ENCODE data around the gene DCLK1.

DNA sequence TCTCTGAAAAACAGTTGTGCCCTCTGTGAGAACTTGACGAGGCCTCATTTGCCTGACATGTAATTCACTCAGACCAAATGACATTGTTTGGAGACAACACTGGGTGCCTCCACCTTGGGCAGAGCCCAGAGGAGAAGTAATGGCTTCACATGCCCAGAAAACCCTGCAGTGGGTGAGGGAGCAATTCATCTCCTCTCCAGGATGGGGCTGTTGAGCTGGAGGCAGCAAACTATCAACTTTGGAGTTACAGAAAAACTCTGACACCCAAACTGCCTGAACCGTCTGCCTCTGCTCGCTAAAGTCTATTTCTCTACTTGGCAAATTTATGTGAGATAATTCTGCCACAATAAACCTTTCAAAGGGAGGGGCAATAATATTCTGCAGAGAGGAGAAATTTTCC lies 146.9 kb downstream of the DCLK1 start:
- TF ChIP-seq, protein P1, sequence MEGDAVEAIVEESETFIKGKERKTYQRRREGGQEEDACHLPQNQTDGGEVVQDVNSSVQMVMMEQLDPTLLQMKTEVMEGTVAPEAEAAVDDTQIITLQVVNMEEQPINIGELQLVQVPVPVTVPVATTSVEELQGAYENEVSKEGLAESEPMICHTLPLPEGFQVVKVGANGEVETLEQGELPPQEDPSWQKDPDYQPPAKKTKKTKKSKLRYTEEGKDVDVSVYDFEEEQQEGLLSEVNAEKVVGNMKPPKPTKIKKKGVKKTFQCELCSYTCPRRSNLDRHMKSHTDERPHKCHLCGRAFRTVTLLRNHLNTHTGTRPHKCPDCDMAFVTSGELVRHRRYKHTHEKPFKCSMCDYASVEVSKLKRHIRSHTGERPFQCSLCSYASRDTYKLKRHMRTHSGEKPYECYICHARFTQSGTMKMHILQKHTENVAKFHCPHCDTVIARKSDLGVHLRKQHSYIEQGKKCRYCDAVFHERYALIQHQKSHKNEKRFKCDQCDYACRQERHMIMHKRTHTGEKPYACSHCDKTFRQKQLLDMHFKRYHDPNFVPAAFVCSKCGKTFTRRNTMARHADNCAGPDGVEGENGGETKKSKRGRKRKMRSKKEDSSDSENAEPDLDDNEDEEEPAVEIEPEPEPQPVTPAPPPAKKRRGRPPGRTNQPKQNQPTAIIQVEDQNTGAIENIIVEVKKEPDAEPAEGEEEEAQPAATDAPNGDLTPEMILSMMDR (IDR thresholded peaks at IDR 0.05), result no peak
- no peak for TF ChIP-seq POLR2A (IDR thresholded peaks at IDR 0.05)
